Cerebellar nuclear complex (tissue), 1 donor: Measurements from ENCODE around the gene PDE4D.

ENCODE experiments used
- DNase-seq, 2 experiments: peaks; one replicate each; lab custom pipeline; 2025; lab: John Stamatoyannopoulos, UW

PDE4D gene

GRCh38 chr5:59109383-59109782 is 784.1 kb downstream of the PDE4D start:
- no peak for DNase-seq

GRCh38 chr5:59107692-59108091 is 785.8 kb downstream of the PDE4D start:
- DNase-seq: no peak

GRCh38 chr5:59104400-59105127 is 789.0 kb downstream of the PDE4D start:
- no peak for DNase-seq

DNA sequence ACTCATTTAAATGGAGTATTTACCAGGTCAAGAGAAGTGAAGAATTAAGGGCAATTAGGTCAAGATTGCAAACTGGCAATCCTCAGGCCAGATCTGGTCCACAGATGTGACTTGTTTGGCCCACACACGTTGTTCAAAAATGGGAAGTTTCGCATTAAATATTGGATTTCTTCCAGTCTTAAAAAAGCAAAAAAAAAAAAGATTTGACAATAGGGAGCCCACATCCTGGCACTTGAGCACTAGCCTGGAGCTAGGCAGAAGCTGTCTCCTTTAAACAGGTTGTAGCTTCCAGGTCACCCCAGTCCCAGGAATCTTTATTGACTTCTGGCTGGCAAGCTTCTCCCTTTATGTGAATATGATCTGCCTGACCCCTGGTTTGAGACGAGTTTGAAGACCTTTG is 790.2 kb downstream of the PDE4D start:
- no peak for DNase-seq

GRCh38 chr5:59102437-59102836 is 791.1 kb downstream of the PDE4D start:
- DNase-seq: no peak

- DNase-seq: no peak
Observed at GRCh38 chr5:59100875-59101274, 792.7 kb downstream of the PDE4D start.

- DNase-seq: no peak
Observed at GRCh38 chr5:59099995-59100345, 793.6 kb downstream of the PDE4D start.

DNA sequence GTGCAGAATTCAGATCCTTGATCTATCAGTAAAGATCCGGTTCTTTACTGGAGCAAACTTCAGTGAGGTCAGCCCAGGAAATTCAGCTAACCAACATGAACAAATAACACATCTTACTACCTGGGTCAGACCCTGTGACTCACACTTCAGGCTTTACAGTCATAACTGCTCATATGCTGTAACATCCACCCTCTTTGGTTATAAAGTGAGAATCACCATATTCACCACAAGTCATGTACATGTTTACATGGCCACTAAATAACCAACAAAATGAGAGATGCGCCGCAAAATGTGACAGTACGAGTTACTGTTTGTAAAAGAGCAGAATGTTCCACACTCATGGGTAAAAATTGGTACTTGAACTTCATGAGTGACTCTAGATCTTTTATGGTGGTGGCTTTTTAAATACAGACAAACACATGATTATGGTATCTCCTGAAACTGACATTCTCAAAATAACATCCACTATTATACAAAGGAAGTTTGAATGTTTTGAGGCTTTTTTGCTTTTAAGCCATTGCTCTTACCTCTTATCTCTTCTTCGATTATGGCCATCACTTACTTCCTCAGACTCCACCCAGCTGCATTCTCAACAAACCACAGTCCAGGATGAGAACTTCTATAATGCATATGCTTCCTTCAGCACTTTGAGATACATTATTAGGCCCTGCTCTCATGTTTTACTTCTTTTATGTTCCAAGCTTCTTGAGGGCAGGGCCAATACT is 794.1 kb downstream of the PDE4D start:
- DNase-seq: no peak

GRCh38 chr5:59098743-59099142 is 794.8 kb downstream of the PDE4D start:
- DNase-seq: no peak

GRCh38 chr5:59097712-59098111 is 795.8 kb downstream of the PDE4D start:
- DNase-seq: no peak

GRCh38 chr5:59097116-59097515 is 796.4 kb downstream of the PDE4D start:
- no peak for DNase-seq

DNA sequence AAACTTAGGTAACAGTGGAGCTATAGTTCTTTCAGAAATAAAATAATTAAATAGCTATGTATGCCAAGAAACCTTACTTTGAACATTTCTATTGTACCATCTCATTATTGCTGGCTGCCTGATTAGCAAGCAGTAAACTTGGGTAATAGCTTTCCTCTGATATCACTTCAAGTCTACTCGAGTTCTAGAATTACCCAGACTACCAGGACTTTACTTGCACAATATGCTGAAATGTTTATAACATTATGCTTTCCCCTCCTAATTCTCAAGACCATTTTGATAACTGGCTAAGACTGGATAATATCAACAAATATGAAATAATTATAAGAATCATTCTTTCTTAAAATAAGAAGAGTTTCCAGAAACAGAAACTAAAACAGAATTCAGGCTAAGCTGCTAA is 798.0 kb downstream of the PDE4D start:
- no peak for DNase-seq

- no peak for DNase-seq
Observed at GRCh38 chr5:59094864-59095263, 798.7 kb downstream of the PDE4D start.

GRCh38 chr5:59093329-59093728 is 800.2 kb downstream of the PDE4D start:
- DNase-seq: no peak

DNA sequence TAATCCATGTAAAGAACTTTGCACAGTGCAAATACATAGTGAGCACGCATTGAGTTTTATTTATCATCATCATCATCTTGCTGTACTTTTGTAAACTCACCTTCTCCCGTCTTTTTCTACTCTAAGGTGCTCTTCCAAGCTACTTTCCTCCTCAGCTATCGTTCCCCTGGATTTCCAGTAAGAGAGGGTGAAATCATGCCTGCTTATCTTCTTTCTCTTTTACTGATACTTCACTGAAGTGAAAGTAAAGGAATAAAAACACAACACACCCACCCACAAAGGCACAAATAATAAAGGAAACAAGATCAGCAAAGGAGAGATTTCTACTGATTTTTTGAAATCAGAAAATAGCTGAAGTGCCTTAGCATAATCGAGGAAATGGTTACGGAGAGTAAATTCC is 800.8 kb downstream of the PDE4D start:
- no peak for DNase-seq

DNA sequence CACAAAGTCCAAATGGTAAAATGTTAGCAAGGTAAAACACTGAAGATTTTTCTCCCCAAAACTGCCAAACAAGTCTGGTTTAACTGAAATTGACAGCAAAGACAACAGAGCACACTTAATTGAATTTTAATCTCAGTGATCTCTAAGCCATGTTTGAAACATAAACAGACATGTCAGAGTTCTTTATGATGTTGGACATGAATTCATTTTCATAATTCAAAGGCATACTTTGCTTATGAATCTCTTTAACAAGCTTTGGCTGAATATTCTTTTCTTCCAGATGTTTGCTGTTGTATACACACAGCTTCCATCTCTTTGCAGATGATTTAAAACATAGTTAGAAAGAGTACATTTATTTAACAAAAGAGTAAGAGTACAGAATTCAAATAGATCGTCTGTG is 801.6 kb downstream of the PDE4D start:
- DNase-seq: no peak

GRCh38 chr5:59090323-59090722 is 803.2 kb downstream of the PDE4D start:
- no peak for DNase-seq

GRCh38 chr5:59089767-59090166 is 803.8 kb downstream of the PDE4D start:
- DNase-seq: no peak

DNA sequence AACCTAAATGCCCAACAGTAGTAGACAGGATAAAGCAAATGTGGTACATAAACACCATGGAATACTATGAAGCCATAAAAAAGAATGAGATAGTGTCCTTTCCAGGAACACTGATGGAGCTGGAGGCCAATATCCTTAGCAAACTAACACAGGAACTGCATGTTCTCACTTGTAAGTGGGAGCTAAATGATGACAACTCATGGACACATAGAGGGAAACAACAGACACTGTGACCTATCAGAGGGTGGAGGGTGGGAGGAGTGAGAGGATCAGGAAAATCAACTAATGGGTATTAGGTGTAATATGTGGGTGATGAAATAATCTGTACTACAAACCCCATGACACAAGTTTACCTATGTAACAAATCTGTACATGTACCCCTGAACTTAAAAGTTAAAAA is 805.0 kb downstream of the PDE4D start:
- no peak for DNase-seq

GRCh38 chr5:59086024-59086423 is 807.5 kb downstream of the PDE4D start:
- no peak for DNase-seq

DNA sequence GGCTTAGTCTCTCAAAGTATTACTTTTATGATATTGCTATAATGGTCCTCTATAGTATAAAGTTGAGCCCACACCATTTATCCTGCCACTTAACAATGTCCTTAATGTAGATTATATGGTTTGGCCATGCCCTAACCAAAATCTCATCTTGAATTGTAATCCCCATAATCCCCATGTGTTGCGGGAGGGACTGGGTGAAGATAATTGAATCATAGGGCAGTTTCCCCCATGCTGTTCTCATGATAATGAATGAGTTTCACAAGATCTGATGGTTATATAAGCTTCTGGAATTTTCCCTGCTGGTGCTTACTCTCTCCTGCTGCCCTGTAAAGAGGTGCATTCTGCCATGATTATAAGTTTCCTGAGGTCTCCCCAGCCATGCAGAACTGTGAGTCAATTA is 811.8 kb downstream of the PDE4D start:
- DNase-seq: no peak

- DNase-seq: no peak
Observed at GRCh38 chr5:59079622-59080620, 813.6 kb downstream of the PDE4D start.
